Activated CD4-positive, alpha-beta T cell treated with anti-CD3 and anti-CD28 coated beads, Interleukin-2, amount 50 U/mL, for 48 hours (primary cell): ENCODE measurements around the gene RLN1.
"Not testable (repeated sequence)": the region's sequence is repeated elsewhere in the genome, so short reads cannot be mapped to it uniquely, and the experiment has no call there.

ENCODE experiments used
- DNase-seq, 2 experiments: peaks; one replicate each; pipeline ENCODE4 v3.0.0-alpha.2; 2020

The RLN1 gene

DNA sequence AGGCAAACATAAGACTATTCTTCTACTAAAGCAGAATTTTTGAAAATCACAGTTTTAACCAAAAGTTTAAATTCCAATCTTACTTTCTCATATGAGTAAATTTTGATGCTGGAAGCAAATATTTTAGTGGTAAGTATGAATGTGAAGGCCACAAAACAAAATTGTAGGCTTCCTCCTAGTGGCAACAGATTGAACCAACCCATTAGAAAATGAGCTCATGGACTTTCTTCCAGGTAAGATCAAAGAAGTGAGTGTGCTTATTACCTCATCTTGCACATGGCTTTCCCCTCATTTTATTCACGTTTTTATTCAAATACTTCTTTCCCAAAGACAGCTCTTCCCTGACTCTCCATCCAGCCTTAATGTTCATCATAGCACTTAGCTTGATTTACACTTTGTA, 18.6 kb downstream of the RLN1 start:
- no peak for DNase-seq

DNA sequence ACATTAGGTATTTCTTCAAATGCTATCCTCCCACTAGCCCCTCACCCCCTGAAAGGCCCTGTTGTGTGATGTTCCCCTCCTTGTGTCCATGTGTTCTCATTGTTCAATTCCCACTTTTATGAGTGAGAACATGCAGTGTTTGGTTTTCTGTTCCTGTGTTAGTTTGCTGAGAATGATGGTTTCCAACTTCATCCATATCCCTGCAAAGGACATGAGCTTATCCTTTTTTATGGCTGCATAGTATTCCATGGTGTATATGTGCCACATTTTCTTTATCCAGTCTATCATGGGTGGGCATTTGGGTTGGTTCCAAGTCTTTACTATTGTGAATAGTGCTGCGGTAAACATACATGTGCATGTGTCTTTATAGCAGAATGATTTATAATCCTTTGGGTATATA, 23.3 kb downstream of the RLN1 start:
- not testable (repeated sequence) for DNase-seq

DNA sequence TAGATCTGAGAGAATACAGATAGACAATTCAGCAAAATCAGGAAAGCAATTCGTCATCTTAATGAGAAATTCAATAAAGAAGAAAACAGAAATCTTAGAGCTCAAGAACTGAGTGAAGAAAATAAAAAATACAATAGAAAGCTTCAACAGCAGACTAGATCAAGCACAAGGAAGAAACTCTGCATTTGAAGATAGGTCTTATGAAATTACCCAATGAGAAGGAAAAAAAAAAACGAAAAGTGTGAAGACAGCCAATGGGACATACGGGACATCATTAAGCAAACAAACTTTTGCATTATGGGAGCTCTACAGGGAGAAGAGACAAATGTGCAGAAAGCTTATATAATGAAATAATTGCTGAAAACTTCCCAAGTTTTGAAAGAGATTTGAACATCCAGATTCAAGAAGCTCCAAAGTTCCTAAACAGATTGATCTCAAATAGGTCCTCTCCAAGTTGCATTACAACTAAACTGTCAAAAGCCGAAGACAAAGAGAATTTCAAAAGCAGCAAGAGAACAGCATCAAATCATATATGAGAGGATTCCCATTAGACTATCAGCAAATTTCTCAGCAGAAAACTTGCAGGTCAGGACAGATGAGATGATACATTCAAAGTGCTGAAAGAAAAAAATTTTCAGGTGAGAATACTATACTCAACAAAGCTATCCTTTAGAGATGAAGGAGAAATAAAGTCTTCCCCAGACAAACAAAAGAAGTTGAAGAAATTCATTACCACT, 24.3 kb downstream of the RLN1 start:
- DNase-seq, result no peak

DNA sequence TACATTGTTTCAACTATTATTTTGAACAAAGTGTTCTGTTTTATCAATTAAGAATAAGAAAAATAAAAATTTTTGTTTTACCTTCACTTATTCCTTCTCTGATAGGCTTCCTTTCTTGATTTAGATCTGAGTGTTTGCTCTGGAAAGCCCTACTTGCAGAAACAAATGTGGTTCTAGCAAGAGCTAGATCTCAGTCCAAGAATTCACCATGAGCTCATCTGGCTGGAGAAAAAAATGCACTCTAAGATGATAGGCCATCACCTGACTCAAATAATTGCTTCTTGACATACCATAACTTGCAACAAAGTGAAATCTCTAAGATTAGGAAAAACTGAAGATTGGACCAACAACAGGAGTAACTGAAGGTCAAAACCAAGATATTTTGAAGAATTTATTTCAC, 28.8 kb downstream of the RLN1 start:
- DNase-seq, result no peak

DNA sequence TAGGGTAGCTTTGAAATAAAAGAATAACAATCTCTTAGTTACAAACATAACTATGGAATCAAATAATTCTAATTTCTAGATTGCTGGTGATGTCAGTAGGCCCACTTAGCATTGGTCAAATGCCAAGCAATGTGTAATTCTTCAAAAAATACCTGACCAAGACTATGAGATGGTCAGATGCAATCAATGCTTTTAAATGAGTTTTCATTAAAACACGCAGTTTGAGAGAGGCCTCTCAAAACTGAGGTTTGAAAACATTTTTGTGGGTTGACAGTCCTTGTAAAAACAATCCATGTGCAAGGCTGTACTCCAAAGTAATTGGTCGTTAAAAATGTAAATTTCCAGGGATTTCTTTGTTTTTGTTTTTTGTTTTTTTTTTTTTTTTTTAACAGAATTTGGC, 33.9 kb downstream of the RLN1 start:
- no peak for DNase-seq

DNA sequence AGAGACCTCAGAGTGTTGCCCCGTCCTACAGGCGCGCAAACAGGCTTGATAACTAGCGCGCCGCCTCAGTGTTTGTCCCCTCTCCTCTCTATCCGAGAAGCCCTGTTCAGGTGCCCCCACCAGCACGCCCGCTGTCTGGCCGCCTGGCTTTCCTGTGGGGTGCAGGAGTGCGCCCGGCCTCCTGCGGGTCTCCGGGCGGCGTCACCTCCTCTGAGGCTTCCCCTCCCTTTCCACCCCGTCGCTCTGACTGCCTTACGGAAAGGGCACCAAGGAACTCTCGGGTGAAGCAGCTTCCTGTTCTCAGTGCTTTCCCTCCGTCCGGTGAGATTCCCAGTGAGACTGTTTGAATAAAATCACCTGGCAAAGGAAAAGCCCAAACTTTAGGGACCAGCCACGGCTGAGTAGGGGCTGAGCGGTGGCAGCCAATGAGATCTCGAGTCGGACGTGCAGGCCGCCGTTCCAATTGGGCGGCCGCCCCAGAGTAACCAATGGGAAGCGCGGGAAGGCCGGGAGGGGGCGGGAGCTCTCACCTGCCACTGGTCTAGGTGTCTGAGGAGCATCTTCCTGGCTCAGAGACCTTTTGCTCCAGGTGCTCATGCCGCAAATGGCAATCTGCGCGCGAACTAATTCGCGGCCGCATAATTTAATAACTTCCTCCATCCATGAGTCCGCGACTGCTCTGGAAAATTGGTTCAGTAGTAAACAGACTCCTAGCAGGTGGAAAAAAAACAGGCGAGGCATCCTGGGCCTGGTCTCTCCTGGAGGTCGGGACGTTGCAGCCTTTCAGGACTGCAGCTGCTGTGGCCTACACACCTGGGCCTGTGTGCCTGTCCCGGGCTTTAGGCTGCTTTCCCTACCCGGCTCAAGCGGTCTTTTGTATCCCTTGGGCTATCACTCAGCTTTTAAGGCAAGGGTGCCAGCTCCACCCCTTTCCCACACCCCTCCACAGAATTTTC, 35.6 kb downstream of the RLN1 start, which contains the start of gene RLN2:
TSS of gene RLN2 (minus strand) at position 877 of the 956 bp plus-strand sequence. CDS start at position 741, 136 bp downstream.
- DNase-seq, result peak; percentile 7 to 10

DNA sequence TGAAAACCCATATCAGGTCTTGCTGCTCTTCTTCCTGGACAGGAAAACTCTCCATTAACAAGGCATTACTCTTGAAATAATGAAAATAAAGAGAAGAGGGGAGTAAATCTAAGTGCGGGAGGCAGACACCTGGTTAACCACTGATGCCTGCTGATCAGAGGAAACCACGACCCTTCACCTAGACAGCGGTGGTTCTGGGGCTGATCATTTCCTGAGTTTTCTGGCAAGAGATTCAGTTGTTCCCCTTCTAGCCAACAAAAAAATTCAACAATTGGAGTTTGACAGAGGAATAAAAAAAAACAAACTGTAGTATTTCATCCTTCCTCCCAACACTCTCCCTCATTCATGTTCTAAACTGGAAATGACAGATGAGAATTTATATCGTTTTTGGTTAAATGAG, 38.1 kb downstream of the RLN1 start:
- no peak for DNase-seq

DNA sequence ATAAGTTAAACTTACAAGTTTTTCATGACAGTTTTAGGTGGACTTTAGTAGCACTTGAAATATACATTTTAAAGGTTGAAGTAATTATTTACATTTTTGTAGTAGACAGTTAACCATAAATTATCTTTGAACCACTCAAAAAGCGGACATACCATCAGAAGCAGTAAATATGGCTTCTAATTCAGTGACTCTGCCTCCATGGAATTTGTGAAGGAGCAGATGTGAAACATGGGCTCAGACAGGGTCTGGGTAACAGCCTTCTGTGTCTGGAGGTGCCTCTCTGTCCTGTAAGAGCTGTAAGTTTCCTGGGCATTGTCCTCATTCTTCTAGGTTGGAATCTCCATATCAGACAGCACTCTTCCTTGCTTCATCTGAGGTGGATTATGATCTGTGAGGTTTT, 47.5 kb downstream of the RLN1 start:
- no peak for DNase-seq

DNA sequence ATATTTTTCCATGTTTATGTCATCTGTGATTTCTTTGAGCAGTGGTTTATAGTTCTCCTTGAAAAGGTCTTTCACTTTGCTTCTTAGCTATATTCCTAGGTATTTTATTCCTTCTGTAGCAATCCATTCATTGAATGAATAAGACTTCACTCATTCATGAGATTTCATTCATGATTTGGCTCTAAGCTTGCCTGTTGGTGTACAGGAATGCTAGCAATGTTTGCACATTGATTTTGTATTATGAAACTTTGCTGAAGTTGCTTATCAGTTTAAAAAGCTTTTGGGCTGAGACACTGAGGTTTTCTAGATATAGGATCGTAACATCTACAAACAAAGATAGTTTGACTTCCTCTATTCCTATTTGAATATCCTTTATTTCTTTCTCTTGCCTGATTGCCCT, 51.1 kb downstream of the RLN1 start:
- no peak for DNase-seq

DNA sequence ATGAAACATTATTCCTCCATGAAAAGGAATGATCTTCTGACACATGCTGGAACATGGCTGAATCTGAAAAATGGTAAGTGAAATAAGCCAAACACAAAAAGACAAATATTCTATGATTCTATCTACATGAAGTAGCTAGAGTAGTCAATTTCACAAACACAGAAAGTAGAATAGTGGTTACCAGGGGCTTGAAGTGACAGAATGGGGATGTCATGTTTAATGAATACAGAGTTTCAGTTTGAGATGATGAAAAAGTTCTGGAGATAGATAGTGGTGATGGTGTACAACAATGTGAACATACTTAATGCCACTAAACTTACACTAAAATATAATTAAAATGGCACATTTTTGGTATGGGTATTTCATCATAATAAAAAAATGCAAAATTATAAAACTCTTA, 53.4 kb downstream of the RLN1 start:
- DNase-seq, result no peak
